GM12891 (cell line): ENCODE measurements around the gene EBI3.

ENCODE experiments used
- POLR2A ChIP-seq: IDR thresholded peaks from 2 replicates; pipeline ENCODE4 v1.6.1; 2011; ENCODE audit warnings: low read depth, low read length, control low read depth
- POLR2AphosphoS5 ChIP-seq: IDR thresholded peaks from 2 replicates; pipeline ENCODE4 v1.6.1; 2011; ENCODE audit warnings: low read depth, low read length, control low read depth
- SPI1 ChIP-seq: IDR thresholded peaks from 2 replicates; pipeline ENCODE4 v1.6.1; 2011; ENCODE audit warnings: low read depth, low read length, control low read depth
- TAF1 ChIP-seq: IDR thresholded peaks from 2 replicates; pipeline ENCODE4 v1.6.1; 2011; ENCODE audit warnings: low read depth, low read length, control low read depth

DNA sequence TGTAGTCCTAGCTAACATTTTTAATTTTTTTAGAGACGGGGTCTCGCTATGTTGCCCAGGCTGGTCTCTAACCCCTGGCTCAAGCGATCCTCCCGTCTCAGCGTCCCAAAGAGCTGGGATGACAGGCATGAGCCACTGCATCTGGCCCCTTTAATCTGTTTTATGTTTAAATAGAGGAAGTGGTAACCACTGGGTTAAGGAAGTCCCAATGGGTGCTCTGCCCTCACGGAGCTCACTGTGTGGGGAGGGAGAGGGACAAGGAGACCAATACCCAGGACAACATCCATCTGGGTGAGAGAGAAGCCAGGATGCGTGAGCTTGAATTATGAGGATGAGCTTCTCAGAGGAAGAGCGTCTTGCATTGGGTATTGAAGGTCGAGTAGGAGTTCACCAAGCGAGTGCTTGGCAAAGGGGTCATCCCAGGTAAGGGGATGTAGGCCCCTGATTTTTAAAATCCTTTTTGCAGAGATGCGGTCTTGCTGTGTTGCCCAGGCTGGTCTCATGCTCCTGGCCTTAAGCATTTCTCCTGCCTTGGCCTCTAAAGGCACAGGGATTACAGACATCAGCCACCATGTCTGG, 31.4 kb downstream of the EBI3 start:
- no peak for TF ChIP-seq POLR2A
- no peak for TF ChIP-seq POLR2AphosphoS5
- no peak for TF ChIP-seq TAF1
- peak; percentile 62 for TF ChIP-seq SPI1
